Left renal cortex interstitium (tissue), 4 donors: ENCODE data around the gene PRIMPOL. TPM values are rescaled to one million over a fixed set of nuclear protein-coding genes. Genes with fewer than 3 reads are reported as not detected.

Experiments
- polyA plus RNA-seq, 4 donors: library from polyadenylated mRNA; unstranded; fragments of 120-200 nt; gene quantifications; one replicate each; pipeline ENCODE4 v1.2.1, GENCODE V29; 2013; ENCODE audit not compliant: insufficient read length in 4 of 4

PRIMPOL gene
- polyA plus RNA-seq, 4 donors, result 24.2 to 42.6 (median 35.1) TPM

Other genes starting within 250 kb of the PRIMPOL start
- gene IRF2, start 175.2 kb upstream of the PRIMPOL start, polyA plus RNA-seq, result 10 to 100 TPM; 30.2 to 35.5 (median 33.0) TPM
- gene CASP3, start 291 bp upstream of the PRIMPOL start, polyA plus RNA-seq, result 10 to 100 TPM; 29.5 to 38.0 (median 32.7) TPM
- gene CENPU, start 84.4 kb downstream of the PRIMPOL start, polyA plus RNA-seq, result 10 to 100 TPM; 36.2 to 61.4 (median 40.7) TPM
- 10 to 100 TPM; 46.7 to 77.5 (median 56.3) TPM for gene ACSL1, start 176.2 kb downstream of the PRIMPOL start, polyA plus RNA-seq